Activated T-cell treated with anti-CD3 and anti-CD28 coated beads for 48 hours (primary cell): ENCODE data around the gene FAM193A.
"Not testable (repeated sequence)": the region's sequence is repeated elsewhere in the genome, so short reads cannot be mapped to it uniquely, and the experiment has no call there.

Source experiments
- DNase-seq: peaks from one replicate; pipeline ENCODE4 v3.0.0-alpha.2; 2020; ENCODE audit warnings: low read depth

The FAM193A gene

GRCh38 chr4:2514944-2515343 lies 21.5 kb upstream of the FAM193A start:
- DNase-seq = not testable (repeated sequence)

GRCh38 chr4:2515830-2516550 lies 20.5 kb upstream of the FAM193A start:
- DNase-seq = no peak

- no peak for DNase-seq
Observed at GRCh38 chr4:2516635-2517034, 19.8 kb upstream of the FAM193A start.

DNA sequence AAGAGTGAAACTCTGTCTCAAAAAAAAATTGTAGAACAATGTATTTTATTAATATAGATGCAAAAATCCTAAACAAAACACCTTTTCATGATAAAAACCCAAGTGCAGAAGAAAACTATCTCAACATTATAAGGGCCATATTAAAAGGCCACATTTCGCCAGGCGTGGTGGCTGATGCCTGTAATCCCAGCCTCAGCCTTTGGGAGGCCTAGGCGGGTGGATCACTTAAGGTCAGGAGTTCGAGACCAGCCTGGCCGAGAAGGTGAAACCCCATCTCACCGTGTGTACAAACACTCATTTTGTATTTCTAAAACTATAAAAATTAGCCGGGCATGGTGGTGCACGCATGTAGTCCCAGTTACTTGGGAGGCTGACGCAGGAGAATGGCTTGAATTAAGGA lies 9.9 kb upstream of the FAM193A start:
- no peak for DNase-seq

GRCh38 chr4:2534904-2535375 lies 1.5 kb upstream of the FAM193A start:
- no peak for DNase-seq

DNA sequence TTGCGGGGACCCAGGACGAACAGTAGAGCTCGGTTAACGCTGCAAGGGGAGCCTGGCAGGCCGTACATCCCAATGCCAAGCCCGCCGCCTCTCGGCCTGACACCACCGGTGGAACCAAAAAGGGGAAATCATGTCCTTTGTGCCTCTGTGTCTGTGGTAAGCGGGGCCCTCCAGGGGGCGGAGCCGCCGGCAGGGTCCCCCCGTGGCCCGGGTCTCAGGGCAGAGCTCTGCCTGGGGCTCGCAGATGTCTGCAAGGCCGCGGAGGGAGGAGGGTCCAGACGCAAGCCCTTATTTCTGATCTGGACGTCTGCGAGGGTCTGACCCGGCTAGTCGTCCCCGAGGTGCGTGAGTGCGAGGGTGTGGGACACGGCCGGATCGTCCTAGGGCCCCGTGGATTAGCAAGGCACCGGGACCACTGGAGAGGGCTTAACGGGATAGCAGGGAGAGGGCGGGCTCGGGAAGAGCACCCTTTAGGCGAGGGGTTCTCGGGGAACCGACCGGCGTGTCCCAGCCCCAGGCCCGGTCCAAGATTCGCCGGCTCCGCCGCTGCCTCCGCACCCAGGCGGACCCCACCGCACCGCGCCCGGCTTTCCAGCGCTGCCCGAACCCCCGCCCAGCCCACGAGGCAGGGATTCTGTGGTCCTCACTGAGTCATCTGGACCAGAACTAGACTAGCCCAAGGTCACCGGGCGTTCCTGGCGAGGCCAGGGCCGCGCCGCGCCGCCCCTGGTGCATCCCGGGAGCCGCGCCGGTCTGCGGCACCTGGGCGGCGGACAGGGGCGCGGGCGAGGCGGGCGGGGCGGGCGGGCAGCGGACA lies 863 bp upstream of the FAM193A start:
- DNase-seq = peak; percentile 37

GRCh38 chr4:2537011-2537830 lies 774 bp downstream of the FAM193A start:
- DNase-seq = peak; percentile 56

GRCh38 chr4:2543580-2544191 lies 7.2 kb downstream of the FAM193A start:
- not testable (repeated sequence) for DNase-seq

- DNase-seq = no peak
Observed at GRCh38 chr4:2545321-2546013, 9.0 kb downstream of the FAM193A start.

DNA sequence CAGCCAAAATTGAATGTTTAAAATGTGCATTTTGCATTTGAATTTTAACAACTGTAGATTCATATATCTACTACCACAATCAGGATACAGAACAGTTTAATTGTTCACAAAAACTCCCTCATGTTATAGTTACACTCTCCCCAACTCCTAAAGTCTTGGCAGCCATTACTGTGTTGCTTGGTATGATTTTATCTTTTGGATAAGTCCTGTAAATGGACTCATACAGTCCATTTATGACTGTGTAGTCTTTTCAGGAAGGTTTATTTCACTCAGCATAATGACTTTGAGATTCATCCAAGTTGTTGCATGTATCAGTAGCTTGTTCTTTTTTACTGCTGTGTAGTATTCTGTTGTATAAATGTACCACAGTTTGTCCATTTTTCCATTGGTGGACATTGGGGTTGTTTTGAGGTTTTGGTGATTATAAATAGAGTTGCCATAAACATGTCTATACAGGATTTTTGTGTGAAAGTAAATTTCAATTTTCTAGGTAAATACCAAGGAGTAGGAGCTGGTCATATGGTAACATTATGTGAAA lies 9.9 kb downstream of the FAM193A start:
- DNase-seq = no peak

- DNase-seq = not testable (repeated sequence)
Observed at GRCh38 chr4:2546961-2547691, 10.7 kb downstream of the FAM193A start.

GRCh38 chr4:2551118-2551517 lies 14.7 kb downstream of the FAM193A start:
- DNase-seq = no peak

GRCh38 chr4:2552806-2553205 lies 16.4 kb downstream of the FAM193A start:
- DNase-seq = no peak

GRCh38 chr4:2558301-2558700 lies 21.9 kb downstream of the FAM193A start:
- DNase-seq = no peak

- no peak for DNase-seq
Observed at GRCh38 chr4:2560167-2560566, 23.7 kb downstream of the FAM193A start.

DNA sequence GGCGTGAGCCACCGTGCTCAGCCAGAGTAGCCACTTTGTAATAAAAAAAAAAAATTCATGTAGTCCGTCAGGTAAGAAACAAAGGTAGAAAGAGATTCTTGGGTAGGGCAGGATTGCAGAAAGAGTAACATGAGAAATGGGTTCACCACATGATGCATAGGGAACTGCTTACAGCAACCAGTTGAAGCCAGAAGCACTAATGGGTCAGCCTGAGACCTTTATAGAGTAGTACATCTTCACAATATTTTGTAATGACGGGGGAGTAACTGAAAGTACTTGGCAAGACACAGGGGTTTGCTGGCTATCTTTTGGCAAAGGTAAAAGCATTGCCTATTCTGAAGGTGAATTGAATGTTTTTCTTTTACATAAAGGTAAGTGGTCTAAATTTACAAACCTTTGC lies 29.1 kb downstream of the FAM193A start:
- no peak for DNase-seq

DNA sequence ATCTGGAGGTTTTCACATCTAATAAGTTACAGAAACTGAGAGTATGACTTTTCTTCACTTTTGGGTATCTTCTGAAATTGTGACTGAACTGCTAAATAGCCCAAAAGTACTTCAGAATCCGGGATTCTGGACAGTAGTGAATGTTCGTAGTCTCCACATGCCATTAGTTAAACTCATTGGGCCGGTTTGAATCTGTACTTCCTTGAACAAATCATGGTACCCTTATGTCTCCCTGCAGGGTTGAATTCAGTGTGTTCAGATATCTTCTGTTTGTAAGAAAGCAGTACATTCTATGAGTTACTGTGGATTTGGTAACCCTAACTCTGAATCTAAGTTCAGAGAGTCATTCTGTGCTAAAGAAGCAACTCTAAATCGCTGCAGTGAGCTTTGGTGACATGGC lies 33.6 kb downstream of the FAM193A start:
- DNase-seq = no peak

GRCh38 chr4:2570551-2571222 lies 34.2 kb downstream of the FAM193A start:
- peak; percentile 34 for DNase-seq

DNA sequence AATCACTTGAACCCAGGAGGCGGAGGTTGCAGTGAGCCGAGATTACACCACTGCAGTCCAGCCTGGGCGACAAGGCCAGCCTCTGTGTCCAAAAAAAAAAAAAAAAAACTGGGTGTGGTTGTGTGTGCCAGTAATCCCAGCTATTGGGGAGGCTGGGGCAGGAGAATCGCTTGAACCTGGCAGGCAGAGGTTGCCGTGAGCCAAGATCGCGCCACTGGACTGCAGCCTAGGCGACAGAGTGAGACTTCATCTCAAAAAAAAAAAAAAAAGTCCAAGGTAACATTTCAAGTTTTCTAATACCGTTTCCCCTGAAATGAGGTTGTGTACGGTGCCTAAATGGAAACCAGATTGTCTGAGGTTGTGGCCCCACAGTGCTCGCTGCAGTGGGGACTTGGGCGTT lies 35.6 kb downstream of the FAM193A start:
- DNase-seq = no peak

DNA sequence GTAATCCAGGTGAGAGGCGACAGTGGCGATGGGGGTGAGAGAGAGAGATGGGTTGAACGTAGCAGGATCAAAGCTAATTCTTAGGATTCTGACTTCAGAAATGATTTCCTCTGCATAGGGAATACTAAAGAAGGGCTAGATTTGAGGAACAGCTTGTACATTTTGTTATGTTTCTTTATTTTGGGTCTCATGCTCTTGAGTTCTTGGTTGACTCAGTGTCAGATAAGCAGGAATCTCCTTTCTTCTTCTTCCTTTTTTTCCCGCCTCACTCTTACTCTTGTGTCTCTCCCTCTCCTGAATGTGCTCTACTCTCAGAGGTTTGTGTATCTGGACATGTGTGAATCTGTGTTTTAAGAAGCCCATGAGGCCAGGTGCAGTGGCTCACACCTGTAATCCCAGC lies 36.4 kb downstream of the FAM193A start:
- DNase-seq = no peak
